CD4-positive, alpha-beta memory T cell (primary cell): Measurements from ENCODE around the gene TSSK1B. TPM values are rescaled to one million over a fixed set of nuclear protein-coding genes. Genes with fewer than 3 reads are reported as not detected.

Experiments
- CTCF ChIA-PET: fragments of 350-600 bp; sonication (Branson Sonifier 250); formaldehyde crosslinking; loops from one replicate; lab custom pipeline; 2021; ENCODE audit warnings: inconsistent platforms; ENCODE audit not compliant: partially characterized antibody; lab: Charles Lee
- POLR2A ChIA-PET: fragments of 350-600 bp; sonication (Branson Sonifier 250); formaldehyde crosslinking; loops from one replicate; lab custom pipeline; 2021; ENCODE audit not compliant: partially characterized antibody; lab: Charles Lee
- DNase-seq, 5 donors: peaks; one replicate each; pipeline versions ENCODE4 v3.0.0 to v3.0.0-alpha.2; 2020 to 2022; ENCODE audit warnings: mixed read lengths in 1 of 5
- H3K27ac ChIP-seq: one replicate; pipeline ENCODE4 v1.7.0; 2013; ENCODE audit warnings: low read depth, low read length
- H3K27me3 ChIP-seq: 2 replicates; pipeline ENCODE4 v1.7.0; 2013; ENCODE audit warnings: mild to moderate bottlenecking, low read length, moderate library complexity; ENCODE audit not compliant: insufficient read depth
- H3K36me3 ChIP-seq: 2 replicates; pipeline ENCODE4 v1.7.0; 2013; ENCODE audit warnings: mild to moderate bottlenecking, low read length, moderate library complexity; ENCODE audit not compliant: insufficient read depth
- H3K4me1 ChIP-seq: 2 replicates; pipeline ENCODE4 v1.7.0; 2013; ENCODE audit warnings: mild to moderate bottlenecking, low read length, moderate library complexity; ENCODE audit not compliant: insufficient read depth
- H3K4me3 ChIP-seq, 2 donors: one replicate each; pipeline ENCODE4 v1.7.0; 2013; ENCODE audit warnings: low read length in 2 of 2, mild to moderate bottlenecking in 1 of 2
- H3K9me3 ChIP-seq, 2 donors: one replicate each; pipeline ENCODE4 v1.7.0; 2013; ENCODE audit warnings: low read length in 2 of 2, control low read depth in 1 of 2; ENCODE audit not compliant: control insufficient read depth in 1 of 2
- H3K27ac Mint-ChIP-seq, 7 donors: one replicate each; pipeline ENCODE4 v1.8.0; 2020 to 2021; ENCODE audit warnings: mixed read lengths in 7 of 7, mild to moderate bottlenecking in 6 of 7, inconsistent platforms in 3 of 7, moderate library complexity in 3 of 7
- H3K27me3 Mint-ChIP-seq, 2 donors: one replicate each; pipeline ENCODE4 v1.8.0; 2020 to 2021; ENCODE audit warnings: mixed read lengths in 2 of 2
- H3K36me3 Mint-ChIP-seq, 2 donors: one replicate each; pipeline ENCODE4 v1.8.0; 2020 to 2021; ENCODE audit warnings: mixed read lengths in 2 of 2, inconsistent platforms in 1 of 2, mild to moderate bottlenecking in 1 of 2
- H3K4me1 Mint-ChIP-seq, 4 donors: one replicate each; pipeline ENCODE4 v1.8.0; 2020 to 2021; ENCODE audit warnings: mixed read lengths in 4 of 4, mild to moderate bottlenecking in 1 of 4
- H3K4me3 Mint-ChIP-seq, 8 donors: one replicate each; pipeline ENCODE4 v1.8.0; 2020 to 2021; ENCODE audit warnings: mixed read lengths in 8 of 8, mild to moderate bottlenecking in 7 of 8, moderate library complexity in 6 of 8, inconsistent platforms in 3 of 8
- H3K9me3 Mint-ChIP-seq, 8 donors: one replicate each; pipeline ENCODE4 v1.8.0; 2020 to 2021; ENCODE audit warnings: mixed read lengths in 8 of 8, mild to moderate bottlenecking in 5 of 8, inconsistent platforms in 3 of 8, moderate library complexity in 1 of 8
- intact Hi-C: fragments of 100-400 bp; cut with micrococcal nuclease; formaldehyde crosslinking; loops from one replicate; pipeline ENCODE4 v1.15.1; 2023
- polyA plus RNA-seq, 2 donors: library from polyadenylated mRNA; unstranded; fragments of 300-500 nt; fragmentation: Illumina TruSeq; gene quantifications; one replicate each; pipeline ENCODE4 v1.2.3, GENCODE V29; 2021
- total RNA-seq, 2 experiments: library from RNA; stranded (reverse); gene quantifications; one replicate each; pipeline ENCODE4 v1.2.3, GENCODE V29; 2021

The TSSK1B gene
- total and polyA plus RNA-seq, 4 experiments from 2014 or later: not detected

GRCh38 chr5:113435575-113435974, 786 bp upstream of the TSSK1B start:
- H3K36me3 ChIP-seq: no peaks in the 10 kb centered on the region

GRCh38 chr5:113433862-113434612, 752 bp downstream of the TSSK1B start:
- Mint-ChIP-seq H3K4me1 (no peaks in the 10 kb centered on the region), H3K36me3 (no peaks in the 10 kb centered on the region), H3K9me3 (no peaks in the 10 kb centered on the region), H3K27me3 (no peaks in the 10 kb centered on the region), H3K4me3 (no peak overlapping the region), H3K27ac (no peak overlapping the region)
- H3K4me1 ChIP-seq: no peaks in the 10 kb centered on the region
- no peaks in the 10 kb centered on the region for H3K27me3 ChIP-seq
- no peak overlapping the region for H3K27ac ChIP-seq
- POLR2A ChIA-PET: no interaction called here
- no peak for DNase-seq
- no peaks in the 10 kb centered on the region for H3K9me3 ChIP-seq
- CTCF ChIA-PET: no interaction called here
- H3K36me3 ChIP-seq: no peaks in the 10 kb centered on the region
- no peak overlapping the region for H3K4me3 ChIP-seq
- intact Hi-C loops: no loop called here

More at GRCh38 chr5:113435575-113435974, 786 bp upstream of the TSSK1B start:
- intact Hi-C loops: no loop called here
- POLR2A ChIA-PET: no interaction called here
- no peaks in the 10 kb centered on the region for H3K4me1 Mint-ChIP-seq
- Histone ChIP-seq H3K4me1 (no peaks in the 10 kb centered on the region), H3K27me3 (no peaks in the 10 kb centered on the region), H3K9me3 (no peaks in the 10 kb centered on the region), H3K4me3 (no peak overlapping the region), H3K27ac (no peak overlapping the region)
- no peaks in the 10 kb centered on the region for H3K9me3 Mint-ChIP-seq
- no peaks in the 10 kb centered on the region for H3K27me3 Mint-ChIP-seq
- CTCF ChIA-PET: no interaction called here
- no peak overlapping the region for H3K27ac Mint-ChIP-seq
- no peak overlapping the region for H3K4me3 Mint-ChIP-seq
- DNase-seq: no peak
- H3K36me3 Mint-ChIP-seq: no peaks in the 10 kb centered on the region

GRCh38 chr5:113433071-113433470, 1.7 kb downstream of the TSSK1B start:
- POLR2A ChIA-PET: no interaction called here
- Mint-ChIP-seq H3K27ac (no peak overlapping the region), H3K27me3 (no peaks in the 10 kb centered on the region), H3K4me3 (no peak overlapping the region), H3K9me3 (no peaks in the 10 kb centered on the region), H3K36me3 (no peaks in the 10 kb centered on the region), H3K4me1 (no peaks in the 10 kb centered on the region)
- no peaks in the 10 kb centered on the region for H3K4me1 ChIP-seq
- no peak for DNase-seq
- H3K27ac ChIP-seq: no peak overlapping the region
- H3K27me3 ChIP-seq: no peaks in the 10 kb centered on the region
- H3K36me3 ChIP-seq: no peaks in the 10 kb centered on the region
- no peak overlapping the region for H3K4me3 ChIP-seq
- CTCF ChIA-PET: no interaction called here
- intact Hi-C loops: no loop called here
- H3K9me3 ChIP-seq: no peaks in the 10 kb centered on the region

GRCh38 chr5:113427871-113428574, 6.8 kb downstream of the TSSK1B start:
- POLR2A ChIA-PET: no interaction called here
- H3K4me1 ChIP-seq: no peaks in the 10 kb centered on the region
- H3K36me3 Mint-ChIP-seq: no peaks in the 10 kb centered on the region
- intact Hi-C loops: no loop called here
- no peaks in the 10 kb centered on the region for H3K9me3 Mint-ChIP-seq
- no peaks in the 10 kb centered on the region for H3K27me3 Mint-ChIP-seq
- no peaks in the 10 kb centered on the region for H3K36me3 ChIP-seq
- CTCF ChIA-PET: no interaction called here
- no peaks in the 10 kb centered on the region for H3K9me3 ChIP-seq
- no peaks in the 10 kb centered on the region for H3K4me1 Mint-ChIP-seq
- no peak overlapping the region for H3K4me3 Mint-ChIP-seq
- no peak overlapping the region for H3K27ac ChIP-seq
- no peak for DNase-seq
- H3K4me3 ChIP-seq: no peak overlapping the region
- no peaks in the 10 kb centered on the region for H3K27me3 ChIP-seq
- no peak overlapping the region for H3K27ac Mint-ChIP-seq

GRCh38 chr5:113425909-113426308, 8.9 kb downstream of the TSSK1B start:
- H3K27ac ChIP-seq: no peak overlapping the region
- CTCF ChIA-PET: no interaction called here
- no peaks in the 10 kb centered on the region for H3K36me3 Mint-ChIP-seq
- no peaks in the 10 kb centered on the region for H3K9me3 ChIP-seq
- H3K27ac Mint-ChIP-seq: no peak overlapping the region
- DNase-seq: no peak
- H3K27me3 Mint-ChIP-seq: no peaks in the 10 kb centered on the region
- no peak overlapping the region for H3K4me3 ChIP-seq
- no peak overlapping the region for H3K4me3 Mint-ChIP-seq
- no peaks in the 10 kb centered on the region for H3K9me3 Mint-ChIP-seq
- H3K4me1 Mint-ChIP-seq: no peaks in the 10 kb centered on the region
- intact Hi-C loops: no loop called here
- POLR2A ChIA-PET: no interaction called here
- H3K27me3 ChIP-seq: no peaks in the 10 kb centered on the region
- no peaks in the 10 kb centered on the region for H3K4me1 ChIP-seq
- H3K36me3 ChIP-seq: no peaks in the 10 kb centered on the region

- H3K36me3 Mint-ChIP-seq: no peaks in the 10 kb centered on the region
- no peak overlapping the region for H3K4me3 ChIP-seq
- POLR2A ChIA-PET: no interaction called here
- H3K27ac Mint-ChIP-seq: no peak overlapping the region
- no peaks in the 10 kb centered on the region for H3K4me1 ChIP-seq
- no peaks in the 10 kb centered on the region for H3K4me1 Mint-ChIP-seq
- no peaks in the 10 kb centered on the region for H3K27me3 Mint-ChIP-seq
- H3K27me3 ChIP-seq: no peaks in the 10 kb centered on the region
- intact Hi-C loops: no loop called here
- no peak overlapping the region for H3K4me3 Mint-ChIP-seq
- CTCF ChIA-PET: no interaction called here
- H3K9me3 ChIP-seq: no peaks in the 10 kb centered on the region
- no peak overlapping the region for H3K27ac ChIP-seq
- H3K36me3 ChIP-seq: no peaks in the 10 kb centered on the region
- DNase-seq: no peak
- H3K9me3 Mint-ChIP-seq: no peaks in the 10 kb centered on the region
These were observed 13.1 kb downstream of the TSSK1B start for GRCh38 chr5:113421693-113422092.

- Histone ChIP-seq H3K4me1 (no peaks in the 10 kb centered on the region), H3K36me3 (no peaks in the 10 kb centered on the region), H3K27me3 (no peaks in the 10 kb centered on the region), H3K9me3 (no peaks in the 10 kb centered on the region), H3K4me3 (no peak overlapping the region), H3K27ac (no peak overlapping the region)
- intact Hi-C loops: no loop called here
- Mint-ChIP-seq H3K27ac (no peak overlapping the region), H3K36me3 (no peaks in the 10 kb centered on the region), H3K27me3 (no peaks in the 10 kb centered on the region), H3K4me1 (no peaks in the 10 kb centered on the region), H3K9me3 (no peaks in the 10 kb centered on the region), H3K4me3 (no peak overlapping the region)
- ChIA-PET POLR2A (no interaction called here), CTCF (no interaction called here)
- DNase-seq: no peak
These were observed 29.3 kb downstream of the TSSK1B start for GRCh38 chr5:113405530-113405929.
